Dermis blood vessel endothelial cell (primary cell): ENCODE measurements around the gene CMIP. TPM values are rescaled to one million over a fixed set of nuclear protein-coding genes. Genes with fewer than 3 reads are reported as not detected.

Experiments
- DNase-seq: peaks from one replicate; pipeline ENCODE4 v3.0.0; 2010
- total RNA-seq: library from RNA; depleted of rRNA; stranded (reverse); fragments of >200 nt; gene quantifications from 2 replicates; pipeline ENCODE4 v1.2.3, GENCODE V29; 2014

The CMIP gene
- total RNA-seq, 1 donor from 2014 or later = 39.0 TPM

- DNase-seq = no peak
Observed at GRCh38 chr16:81536648-81537047, 92.0 kb downstream of the CMIP start.

- DNase-seq = no peak
Observed at GRCh38 chr16:81537721-81538561, 93.3 kb downstream of the CMIP start.

- no peak for DNase-seq
Observed at GRCh38 chr16:81539009-81539758, 94.6 kb downstream of the CMIP start.

- no peak for DNase-seq
Observed at GRCh38 chr16:81539759-81540472, 95.3 kb downstream of the CMIP start.

GRCh38 chr16:81541314-81541713 is 96.7 kb downstream of the CMIP start:
- DNase-seq = no peak

DNA sequence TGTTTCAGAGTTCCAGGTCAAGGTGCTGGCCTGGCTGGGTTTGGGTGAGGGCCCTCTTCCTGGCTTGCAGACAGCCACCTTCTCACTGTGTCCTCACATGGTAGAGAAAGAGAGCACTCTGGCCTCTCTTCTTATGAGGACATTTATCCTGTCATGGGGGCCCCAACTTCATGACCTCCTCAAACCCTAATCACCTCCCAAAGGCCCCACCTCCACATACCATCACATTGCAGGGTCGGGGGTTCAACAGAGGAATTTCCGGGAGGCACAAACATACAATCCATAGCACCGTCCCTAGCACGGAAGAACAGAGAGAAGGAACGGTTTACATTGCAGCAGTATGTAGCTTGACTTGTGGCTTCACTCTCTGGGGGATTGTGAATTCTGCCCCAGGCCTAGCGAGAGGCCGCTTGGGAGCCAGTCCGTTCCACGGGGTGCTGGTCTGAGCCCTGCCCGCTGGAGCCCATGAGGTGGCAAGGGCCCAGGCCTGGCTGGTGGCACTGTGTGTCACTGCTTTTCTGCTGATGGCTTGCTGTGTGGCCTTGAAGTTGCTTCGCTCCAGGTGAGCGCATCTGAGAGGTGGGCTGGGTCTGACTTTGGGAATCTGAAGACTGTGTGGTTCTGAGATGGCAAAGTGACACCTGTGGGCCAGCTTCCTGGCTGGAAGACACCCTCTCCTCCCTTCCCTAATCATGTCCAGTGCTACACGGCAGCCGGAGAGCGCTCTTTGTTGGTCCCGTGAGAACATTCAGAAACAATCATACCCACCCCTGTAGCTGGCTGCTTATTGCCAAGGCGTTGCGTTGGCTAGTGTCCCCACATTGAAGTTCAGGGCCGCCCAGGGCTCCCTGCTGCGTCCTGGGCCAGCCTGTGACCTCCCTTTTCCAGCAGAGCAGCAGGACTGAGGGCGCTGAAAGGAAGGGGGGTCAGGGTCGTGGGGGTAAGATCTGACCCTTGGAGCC is 98.3 kb downstream of the CMIP start:
- DNase-seq = peak; percentile 60

DNA sequence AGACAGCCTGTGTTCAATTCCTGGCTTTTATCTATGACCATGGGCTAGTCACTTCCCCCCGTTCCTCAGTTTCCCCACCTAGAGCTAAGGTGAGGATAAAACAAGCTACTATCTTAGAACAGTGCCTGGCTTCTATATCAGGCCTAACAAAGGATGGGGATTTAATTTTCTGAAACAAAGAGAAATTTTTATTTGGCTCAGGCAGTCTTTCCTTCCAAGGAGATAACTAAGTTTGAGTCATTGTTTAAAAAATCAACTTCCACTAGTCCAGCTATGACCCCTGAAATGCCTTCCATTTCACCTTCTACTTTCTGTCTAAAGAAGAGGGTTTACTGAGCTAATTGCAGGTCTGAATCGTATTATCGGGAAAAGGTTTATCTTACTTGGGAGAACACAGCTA is 99.0 kb downstream of the CMIP start:
- DNase-seq = no peak

DNA sequence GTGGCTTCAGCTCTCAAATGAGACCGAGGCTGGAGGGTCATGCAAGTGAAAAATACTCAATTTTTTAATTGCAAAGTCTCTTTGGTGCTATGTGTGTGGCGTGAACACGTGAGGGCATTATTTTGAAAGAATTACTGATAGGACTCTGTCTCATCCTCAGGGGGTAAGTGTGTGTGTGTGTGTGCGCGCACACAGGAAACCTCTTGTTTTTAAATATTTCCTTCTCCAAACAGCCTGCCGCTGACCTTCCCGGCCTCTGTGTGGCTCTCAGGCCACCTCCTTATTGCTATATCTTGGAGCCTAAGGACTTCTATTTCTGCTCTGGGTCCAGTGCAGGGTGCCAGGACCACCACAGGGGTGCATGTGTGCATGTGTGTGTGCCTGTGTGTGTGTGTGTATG is 99.7 kb downstream of the CMIP start:
- DNase-seq = peak; percentile 67

GRCh38 chr16:81544700-81545271 is 100.2 kb downstream of the CMIP start:
- DNase-seq = no peak

DNA sequence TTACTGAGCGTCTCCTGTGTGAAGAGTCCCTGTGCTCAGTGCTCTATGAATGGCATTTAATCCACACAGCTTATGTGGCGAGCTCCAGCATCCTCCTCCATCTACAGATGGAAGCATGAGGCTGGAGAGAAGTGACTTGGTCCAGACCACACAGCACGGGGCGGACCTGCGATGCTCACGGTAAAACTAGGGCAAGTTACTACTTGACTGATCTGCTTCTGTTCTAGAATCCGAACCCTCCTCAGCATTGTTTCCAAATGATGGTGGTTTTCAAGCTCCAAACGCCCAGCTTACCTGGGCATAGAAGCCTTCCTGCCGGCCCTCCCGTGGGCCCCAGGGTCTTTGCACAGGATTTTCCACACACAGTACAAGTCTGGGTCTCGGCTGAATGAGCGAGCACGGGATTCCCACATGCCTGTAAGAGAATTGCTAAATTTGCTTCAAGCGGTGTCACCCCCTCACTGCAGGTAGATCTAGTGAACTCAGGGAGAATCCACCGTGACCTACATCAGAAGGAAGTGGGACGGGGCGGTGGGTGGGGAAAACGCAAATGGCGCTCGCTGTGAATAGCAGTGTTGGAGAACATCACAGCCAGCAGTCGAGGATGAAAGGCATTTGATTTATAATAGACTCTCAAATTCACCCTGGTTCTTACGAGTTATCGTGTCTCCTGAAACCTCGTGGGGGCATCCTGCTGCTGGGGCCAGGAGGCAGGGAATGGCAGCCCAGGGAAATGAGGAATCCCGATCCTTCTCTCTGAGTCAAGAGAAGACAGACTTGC is 101.1 kb downstream of the CMIP start:
- no peak for DNase-seq

GRCh38 chr16:81546781-81547180 is 102.2 kb downstream of the CMIP start:
- DNase-seq = no peak

- DNase-seq = no peak
Observed at GRCh38 chr16:81547194-81547938, 102.8 kb downstream of the CMIP start.

DNA sequence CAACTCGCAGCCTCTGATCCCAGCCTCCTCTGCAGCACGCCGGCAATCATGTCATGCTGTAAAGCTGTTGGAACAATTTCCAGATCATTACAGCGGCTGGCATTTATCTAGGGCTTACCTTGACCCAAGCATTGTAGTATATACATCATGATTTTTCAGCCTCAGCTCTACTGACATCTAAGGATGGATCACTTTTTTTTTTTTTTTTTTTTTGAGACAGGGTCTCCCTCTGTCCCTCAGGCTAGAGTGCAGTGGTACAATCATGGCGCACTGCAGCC is 103.3 kb downstream of the CMIP start:
- DNase-seq = no peak

- no peak for DNase-seq
Observed at GRCh38 chr16:81548551-81548875, 103.9 kb downstream of the CMIP start.

- DNase-seq = no peak
Observed at GRCh38 chr16:81548876-81549546, 104.4 kb downstream of the CMIP start.

GRCh38 chr16:81549547-81550431 is 105.2 kb downstream of the CMIP start:
- no peak for DNase-seq

- no peak for DNase-seq
Observed at GRCh38 chr16:81550432-81550808, 105.8 kb downstream of the CMIP start.

GRCh38 chr16:81551151-81551808 is 106.7 kb downstream of the CMIP start:
- peak; percentile 81 for DNase-seq
